Measurements from ENCODE around the gene C1orf159. TPM values are rescaled to one million over a fixed set of nuclear protein-coding genes. Genes with fewer than 3 reads are reported as not detected.

Gene C1orf159
- total and polyA plus RNA-seq, 9 of the 15 experiments (the other 6 are each of a cell fraction or from before 2014, with no cell fraction given): 0.28 to 54.9 (median 10.6) TPM

DNA sequence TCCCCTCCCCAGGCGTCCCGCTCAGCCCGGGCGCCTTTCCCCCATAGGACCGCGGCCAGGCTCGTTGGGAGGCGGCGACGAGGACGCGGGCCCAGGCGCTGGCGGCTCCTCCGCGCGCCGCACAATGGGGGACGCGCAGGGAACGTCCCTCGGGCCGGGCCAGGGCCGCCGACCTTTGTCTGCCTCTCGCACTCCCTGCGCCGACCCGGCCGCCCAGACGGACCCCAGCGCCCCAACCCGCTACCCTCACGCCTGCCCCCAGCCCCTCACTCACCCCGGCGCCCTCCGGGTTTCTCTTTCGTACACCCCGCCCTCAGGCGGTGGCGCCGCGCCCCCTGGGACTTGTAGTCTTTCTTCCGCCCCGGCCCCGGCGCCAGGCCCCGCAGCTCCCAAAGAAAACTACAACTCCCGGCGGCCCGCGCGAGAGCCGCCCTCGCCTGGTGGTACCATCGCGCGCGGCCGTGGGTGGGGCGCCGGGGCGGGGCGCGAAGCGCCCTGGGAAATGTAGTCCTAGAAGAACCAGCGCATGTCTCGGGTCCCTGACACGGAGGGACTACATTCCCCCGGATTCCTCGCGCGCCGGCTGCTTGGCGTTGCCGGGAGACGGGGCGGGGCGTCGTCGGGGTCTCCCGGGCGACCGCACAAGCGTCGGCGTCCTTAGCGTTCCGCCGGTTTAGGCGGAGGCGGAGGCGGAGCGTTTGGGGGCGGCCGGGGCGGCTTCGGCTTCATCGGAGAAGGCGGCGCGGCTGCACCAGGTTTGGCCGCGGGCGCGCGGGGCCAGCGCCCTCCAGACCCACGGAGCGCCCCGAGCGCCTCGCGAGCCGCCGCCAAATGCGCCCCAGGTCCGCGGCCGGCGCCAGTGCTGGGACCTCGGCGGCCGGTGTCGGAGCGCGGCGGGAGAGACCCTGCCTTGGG is at the start of gene C1orf159 (continued):
- TF ChIP-seq, protein P1, sequence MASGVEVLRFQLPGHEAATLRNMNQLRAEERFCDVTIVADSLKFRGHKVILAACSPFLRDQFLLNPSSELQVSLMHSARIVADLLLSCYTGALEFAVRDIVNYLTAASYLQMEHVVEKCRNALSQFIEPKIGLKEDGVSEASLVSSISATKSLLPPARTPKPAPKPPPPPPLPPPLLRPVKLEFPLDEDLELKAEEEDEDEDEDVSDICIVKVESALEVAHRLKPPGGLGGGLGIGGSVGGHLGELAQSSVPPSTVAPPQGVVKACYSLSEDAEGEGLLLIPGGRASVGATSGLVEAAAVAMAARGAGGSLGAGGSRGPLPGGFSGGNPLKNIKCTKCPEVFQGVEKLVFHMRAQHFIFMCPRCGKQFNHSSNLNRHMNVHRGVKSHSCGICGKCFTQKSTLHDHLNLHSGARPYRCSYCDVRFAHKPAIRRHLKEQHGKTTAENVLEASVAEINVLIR (CRISPR knock-in tag; IDR thresholded peaks at IDR 0.05): peak; percentile 79
- TF ChIP-seq ZNF79 (CRISPR knock-in tag; IDR thresholded peaks at IDR 0.05; ENCODE audit: low read depth) (0 out of 2 replicates have a peak, but pooled peaks have one; percentile 19), ELF1 (tag; IDR thresholded peaks at IDR 0.05) (peak; percentile 42; the same call in 1 of the 2 replicates), BRD9 (IDR thresholded peaks at IDR 0.05; ENCODE audit: low read depth, partially characterized antibody) (no peak), ZNF3 (CRISPR knock-in tag; IDR thresholded peaks at IDR 0.05) (no peak), ESRRA (IDR thresholded peaks at IDR 0.05; ENCODE audit: borderline replicate concordance, low read depth) (0 out of 2 replicates have a peak, but pooled peaks have one; percentile 64), NR2C2 (CRISPR knock-in tag; IDR thresholded peaks at IDR 0.05) (peak; percentile 47), NR2C2 (tag; IDR thresholded peaks at IDR 0.05) (peak; percentile 98), ETV5 (CRISPR knock-in tag; IDR thresholded peaks at IDR 0.05; ENCODE audit: low read depth) (no peak), ZNF384 (IDR thresholded peaks at IDR 0.05; ENCODE audit: low read depth, low read length) (no peak), ATF1 (CRISPR knock-in tag; IDR thresholded peaks at IDR 0.05) (no peak), ATF1 (tag; IDR thresholded peaks at IDR 0.05) (peak; percentile 93), CBFB (CRISPR knock-in tag; IDR thresholded peaks at IDR 0.05) (no peak), MAFK (IDR thresholded peaks at IDR 0.05; ENCODE audit: low read length) (0 out of 2 replicates have a peak, but pooled peaks have one; percentile 30), POLR2B (IDR thresholded peaks at IDR 0.05; ENCODE audit: low read depth, partially characterized antibody) (no peak), NCOA2 (IDR thresholded peaks at IDR 0.05; ENCODE audit: partially characterized antibody in 2 of 2) (no peak), KAT8 (IDR thresholded peaks at IDR 0.05; ENCODE audit: low read depth) (no peak), CBX8 (IDR thresholded peaks at IDR 0.05; ENCODE audit: borderline replicate concordance, extremely low read depth, low read depth, low read length, poor library complexity, severe bottlenecking) (no peak), CSDE1 (IDR thresholded peaks at IDR 0.05) (peak in 1 of 2 experiments; percentile 98; a peak in 2 of 4 replicates)
- TF ChIP-seq, protein P2, sequence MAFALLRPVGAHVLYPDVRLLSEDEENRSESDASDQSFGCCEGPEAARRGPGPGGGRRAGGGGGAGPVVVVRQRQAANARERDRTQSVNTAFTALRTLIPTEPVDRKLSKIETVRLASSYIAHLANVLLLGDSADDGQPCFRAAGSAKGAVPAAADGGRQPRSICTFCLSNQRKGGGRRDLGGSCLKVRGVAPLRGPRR (CRISPR knock-in tag; IDR thresholded peaks at IDR 0.05): peak; percentile 53; the same call in 1 of the 2 replicates
- TF ChIP-seq, protein P3, sequence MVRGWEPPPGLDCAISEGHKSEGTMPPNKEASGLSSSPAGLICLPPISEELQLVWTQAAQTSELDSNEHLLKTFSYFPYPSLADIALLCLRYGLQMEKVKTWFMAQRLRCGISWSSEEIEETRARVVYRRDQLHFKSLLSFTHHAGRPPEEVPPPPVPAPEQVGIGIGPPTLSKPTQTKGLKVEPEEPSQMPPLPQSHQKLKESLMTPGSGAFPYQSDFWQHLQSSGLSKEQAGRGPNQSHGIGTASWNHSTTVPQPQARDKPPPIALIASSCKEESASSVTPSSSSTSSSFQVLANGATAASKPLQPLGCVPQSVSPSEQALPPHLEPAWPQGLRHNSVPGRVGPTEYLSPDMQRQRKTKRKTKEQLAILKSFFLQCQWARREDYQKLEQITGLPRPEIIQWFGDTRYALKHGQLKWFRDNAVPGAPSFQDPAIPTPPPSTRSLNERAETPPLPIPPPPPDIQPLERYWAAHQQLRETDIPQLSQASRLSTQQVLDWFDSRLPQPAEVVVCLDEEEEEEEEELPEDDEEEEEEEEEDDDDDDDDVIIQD (CRISPR knock-in tag; IDR thresholded peaks at IDR 0.05): 0 out of 2 replicates have a peak, but pooled peaks have one; percentile 59
- TF ChIP-seq, protein P4, sequence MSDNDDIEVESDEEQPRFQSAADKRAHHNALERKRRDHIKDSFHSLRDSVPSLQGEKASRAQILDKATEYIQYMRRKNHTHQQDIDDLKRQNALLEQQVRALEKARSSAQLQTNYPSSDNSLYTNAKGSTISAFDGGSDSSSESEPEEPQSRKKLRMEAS (CRISPR knock-in tag; IDR thresholded peaks at IDR 0.05): peak; percentile 78
- TF ChIP-seq, protein P5, sequence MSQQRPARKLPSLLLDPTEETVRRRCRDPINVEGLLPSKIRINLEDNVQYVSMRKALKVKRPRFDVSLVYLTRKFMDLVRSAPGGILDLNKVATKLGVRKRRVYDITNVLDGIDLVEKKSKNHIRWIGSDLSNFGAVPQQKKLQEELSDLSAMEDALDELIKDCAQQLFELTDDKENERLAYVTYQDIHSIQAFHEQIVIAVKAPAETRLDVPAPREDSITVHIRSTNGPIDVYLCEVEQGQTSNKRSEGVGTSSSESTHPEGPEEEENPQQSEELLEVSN (IDR thresholded peaks at IDR 0.05; ENCODE audit: borderline replicate concordance in 1 of 2, extremely low read depth in 1 of 2, insufficient read depth in 1 of 2, insufficient read length in 1 of 2, low read depth in 1 of 2, low read length in 1 of 2, poor library complexity in 1 of 2, severe bottlenecking in 1 of 2): peak in 1 of 2 experiments; percentile 47
